HG03066 (cell line): ENCODE results near the gene KIR3DL3.
"Not testable (repeated sequence)": the region's sequence is repeated elsewhere in the genome, so short reads cannot be mapped to it uniquely, and the experiment has no call there.

Experiments used
- ATAC-seq: cut with Tn5 transposase; IDR thresholded peaks from one replicate; pipeline ENCODE4 v1.9.1; 2021; ENCODE audit warnings: low read depth; ENCODE audit not compliant: unreplicated experiment

KIR3DL3 gene

GRCh38 chr19:54724142-54724541 lies at the start of gene KIR3DL3:
KIR3DL3 (plus strand) TSS chr19:54724442; CDS start chr19:54724497, 55 bp downstream.
- ATAC-seq, result no peak

GRCh38 chr19:54676210-54676834 lies 47.9 kb upstream of the KIR3DL3 start:
- not testable (repeated sequence) for ATAC-seq

GRCh38 chr19:54677217-54677616 lies 47.0 kb upstream of the KIR3DL3 start:
- no peak for ATAC-seq

- not testable (repeated sequence) for ATAC-seq
Observed at GRCh38 chr19:54681596-54681995, 42.6 kb upstream of the KIR3DL3 start.

- no peak for ATAC-seq
Observed at GRCh38 chr19:54682306-54682856, 41.9 kb upstream of the KIR3DL3 start.

- no peak for ATAC-seq
Observed at GRCh38 chr19:54684527-54684926, 39.7 kb upstream of the KIR3DL3 start.

GRCh38 chr19:54691582-54692297 lies 32.5 kb upstream of the KIR3DL3 start:
- ATAC-seq, result no peak

GRCh38 chr19:54692298-54692615 lies 32.0 kb upstream of the KIR3DL3 start:
- no peak for ATAC-seq

- no peak for ATAC-seq
Observed at GRCh38 chr19:54694648-54695047, 29.6 kb upstream of the KIR3DL3 start.

- ATAC-seq, result no peak
Observed at GRCh38 chr19:54696117-54696548, 28.1 kb upstream of the KIR3DL3 start.

GRCh38 chr19:54696766-54697165 lies 27.5 kb upstream of the KIR3DL3 start:
- ATAC-seq, result no peak

- not testable (repeated sequence) for ATAC-seq
Observed at GRCh38 chr19:54697716-54698115, 26.5 kb upstream of the KIR3DL3 start.

- ATAC-seq, result no peak
Observed at GRCh38 chr19:54704928-54705327, 19.3 kb upstream of the KIR3DL3 start.

GRCh38 chr19:54707962-54708361 lies 16.3 kb upstream of the KIR3DL3 start:
- ATAC-seq, result no peak

GRCh38 chr19:54708781-54709180 lies 15.5 kb upstream of the KIR3DL3 start:
- ATAC-seq, result no peak

- no peak for ATAC-seq
Observed at GRCh38 chr19:54709212-54709948, 14.9 kb upstream of the KIR3DL3 start.

GRCh38 chr19:54709956-54710355 lies 14.3 kb upstream of the KIR3DL3 start:
- not testable (repeated sequence) for ATAC-seq

GRCh38 chr19:54724644-54725043 lies 402 bp downstream of the KIR3DL3 start:
- ATAC-seq, result no peak

- ATAC-seq, result no peak
Observed at GRCh38 chr19:54725321-54725720, 1.1 kb downstream of the KIR3DL3 start.

GRCh38 chr19:54727562-54727961 lies 3.3 kb downstream of the KIR3DL3 start:
- ATAC-seq, result no peak

- no peak for ATAC-seq
Observed at GRCh38 chr19:54728167-54728566, 3.9 kb downstream of the KIR3DL3 start.
